Measurements from ENCODE around the gene RNF126.

DNA sequence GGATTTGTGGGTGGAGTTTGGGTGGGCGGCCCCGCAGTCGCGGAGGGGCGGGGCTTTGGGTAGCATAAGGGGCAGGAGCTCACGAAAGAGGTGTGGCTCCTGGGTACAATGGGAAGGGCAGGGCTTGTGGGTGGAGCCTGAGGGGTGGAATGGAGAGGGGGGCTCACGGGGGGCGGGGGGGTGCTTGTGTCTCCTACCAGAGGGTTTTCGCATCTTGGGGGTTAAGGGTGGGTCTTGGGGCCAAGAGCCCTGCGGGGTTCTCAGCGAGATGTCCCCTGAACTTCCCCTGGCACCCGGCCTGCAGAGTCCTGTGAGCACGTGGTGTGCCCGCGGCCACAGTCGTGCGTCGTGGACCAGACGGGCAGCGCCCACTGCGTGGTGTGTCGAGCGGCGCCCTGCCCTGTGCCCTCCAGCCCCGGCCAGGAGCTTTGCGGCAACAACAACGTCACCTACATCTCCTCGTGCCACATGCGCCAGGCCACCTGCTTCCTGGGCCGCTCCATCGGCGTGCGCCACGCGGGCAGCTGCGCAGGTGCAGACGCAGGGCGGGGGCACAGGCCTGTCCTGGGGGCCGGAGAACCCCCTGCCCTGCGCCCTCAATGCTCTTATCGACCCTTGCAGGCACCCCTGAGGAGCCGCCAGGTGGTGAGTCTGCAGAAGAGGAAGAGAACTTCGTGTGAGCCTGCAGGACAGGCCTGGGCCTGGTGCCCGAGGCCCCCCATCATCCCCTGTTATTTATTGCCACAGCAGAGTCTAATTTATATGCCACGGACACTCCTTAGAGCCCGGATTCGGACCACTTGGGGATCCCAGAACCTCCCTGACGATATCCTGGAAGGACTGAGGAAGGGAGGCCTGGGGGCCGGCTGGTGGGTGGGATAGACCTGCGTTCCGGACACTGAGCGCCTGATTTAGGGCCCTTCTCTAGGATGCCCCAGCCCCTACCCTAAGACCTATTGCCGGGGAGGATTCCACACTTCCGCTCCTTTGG is 18.3 kb upstream of the RNF126 start:
- TF ChIP-seq, protein P1, sequence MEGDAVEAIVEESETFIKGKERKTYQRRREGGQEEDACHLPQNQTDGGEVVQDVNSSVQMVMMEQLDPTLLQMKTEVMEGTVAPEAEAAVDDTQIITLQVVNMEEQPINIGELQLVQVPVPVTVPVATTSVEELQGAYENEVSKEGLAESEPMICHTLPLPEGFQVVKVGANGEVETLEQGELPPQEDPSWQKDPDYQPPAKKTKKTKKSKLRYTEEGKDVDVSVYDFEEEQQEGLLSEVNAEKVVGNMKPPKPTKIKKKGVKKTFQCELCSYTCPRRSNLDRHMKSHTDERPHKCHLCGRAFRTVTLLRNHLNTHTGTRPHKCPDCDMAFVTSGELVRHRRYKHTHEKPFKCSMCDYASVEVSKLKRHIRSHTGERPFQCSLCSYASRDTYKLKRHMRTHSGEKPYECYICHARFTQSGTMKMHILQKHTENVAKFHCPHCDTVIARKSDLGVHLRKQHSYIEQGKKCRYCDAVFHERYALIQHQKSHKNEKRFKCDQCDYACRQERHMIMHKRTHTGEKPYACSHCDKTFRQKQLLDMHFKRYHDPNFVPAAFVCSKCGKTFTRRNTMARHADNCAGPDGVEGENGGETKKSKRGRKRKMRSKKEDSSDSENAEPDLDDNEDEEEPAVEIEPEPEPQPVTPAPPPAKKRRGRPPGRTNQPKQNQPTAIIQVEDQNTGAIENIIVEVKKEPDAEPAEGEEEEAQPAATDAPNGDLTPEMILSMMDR (IDR thresholded peaks at IDR 0.05), result no peak
- TF ChIP-seq POLR2A (IDR thresholded peaks at IDR 0.05), result no peak
